Mesenchymal stem cell (in vitro differentiated cells and primary cell): ENCODE data around the gene FMN1.

Experiments
- DNase-seq: peaks from one replicate; pipeline ENCODE4 v3.0.0-alpha.2; 2013
- H2AFZ ChIP-seq: one replicate; pipeline ENCODE4 v1.6.1; 2013; ENCODE audit warnings: low read depth, mild to moderate bottlenecking, control low read depth, inconsistent platforms, low read length, moderate library complexity
- H2AK5ac ChIP-seq: 2 replicates; pipeline ENCODE4 v1.6.1; 2013; ENCODE audit warnings: low read length, moderate library complexity, mild to moderate bottlenecking, inconsistent platforms; ENCODE audit not compliant: severe bottlenecking
- H2BK120ac ChIP-seq: one replicate; pipeline ENCODE4 v1.6.1; 2013; ENCODE audit warnings: low read depth, mild to moderate bottlenecking, inconsistent platforms, low read length, moderate library complexity
- H2BK12ac ChIP-seq, 2 experiments: one replicate each; pipeline ENCODE4 v1.6.1; 2013; ENCODE audit warnings: inconsistent platforms in 2 of 2, low read length in 2 of 2, mild to moderate bottlenecking in 2 of 2, moderate library complexity in 2 of 2, control low read depth in 1 of 2
- H2BK15ac ChIP-seq: one replicate; pipeline ENCODE4 v1.6.1; 2013; ENCODE audit warnings: mild to moderate bottlenecking, low read depth, inconsistent platforms; ENCODE audit not compliant: poor library complexity, severe bottlenecking
- H2BK5ac ChIP-seq: 2 replicates; pipeline ENCODE4 v1.6.1; 2013; ENCODE audit warnings: low read depth, mild to moderate bottlenecking, low read length, control low read depth, inconsistent platforms; ENCODE audit not compliant: poor library complexity, severe bottlenecking
- H3K14ac ChIP-seq, 2 experiments: one replicate each; pipeline ENCODE4 v1.6.1; 2013; ENCODE audit warnings: inconsistent platforms in 2 of 2, low read length in 2 of 2, control low read depth in 1 of 2, mild to moderate bottlenecking in 1 of 2, moderate library complexity in 1 of 2
- H3K18ac ChIP-seq, 2 experiments: one replicate each; pipeline ENCODE4 v1.6.1; 2013; ENCODE audit warnings: inconsistent platforms in 2 of 2, low read length in 2 of 2, control low read depth in 1 of 2, low read depth in 1 of 2, mild to moderate bottlenecking in 1 of 2
- H3K23ac ChIP-seq, 2 experiments: one replicate each; pipeline ENCODE4 v1.6.1; 2013; ENCODE audit warnings: inconsistent platforms in 2 of 2, low read length in 2 of 2, mild to moderate bottlenecking in 2 of 2, moderate library complexity in 2 of 2, control low read depth in 1 of 2
- H3K27ac ChIP-seq: 2 replicates; pipeline ENCODE4 v1.5.1; 2013; ENCODE audit warnings: mild to moderate bottlenecking, moderate library complexity, low read length, control low read depth, inconsistent platforms; ENCODE audit not compliant: poor library complexity, severe bottlenecking
- H3K27me3 ChIP-seq, 2 experiments: 2 replicates each; pipeline versions ENCODE4 v1.6.1 to v1.7.0; 2013; ENCODE audit warnings: low read length in 2 of 2, mild to moderate bottlenecking in 2 of 2, moderate library complexity in 2 of 2, control low read depth in 1 of 2, inconsistent platforms in 1 of 2; ENCODE audit not compliant: control insufficient read depth in 1 of 2, insufficient read depth in 1 of 2
- H3K36me3 ChIP-seq, 2 experiments: 2 replicates each; pipeline versions ENCODE4 v1.6.1 to v1.7.0; 2013; ENCODE audit warnings: low read length in 2 of 2, control low read depth in 1 of 2, inconsistent platforms in 1 of 2, low read depth in 1 of 2, mild to moderate bottlenecking in 1 of 2; ENCODE audit not compliant: insufficient read depth in 2 of 2, control insufficient read depth in 1 of 2
- H3K4ac ChIP-seq, 2 experiments: one replicate each; pipeline ENCODE4 v1.6.1; 2013; ENCODE audit warnings: inconsistent platforms in 2 of 2, low read length in 2 of 2, mild to moderate bottlenecking in 2 of 2, moderate library complexity in 2 of 2, control low read depth in 1 of 2, low read depth in 1 of 2
- H3K4me1 ChIP-seq: 2 replicates; pipeline ENCODE4 v1.6.1; 2013; ENCODE audit warnings: low read depth, low read length, control low read depth; ENCODE audit not compliant: control insufficient read depth, insufficient read depth
- H3K4me2 ChIP-seq: 2 replicates; pipeline ENCODE4 v1.6.1; 2013; ENCODE audit warnings: low read length, mild to moderate bottlenecking, inconsistent platforms; ENCODE audit not compliant: poor library complexity, severe bottlenecking
- H3K4me3 ChIP-seq, 2 experiments: 2 replicates each; pipeline versions ENCODE4 v1.5.1 to v1.7.0; 2013; ENCODE audit warnings: low read length in 2 of 2, mild to moderate bottlenecking in 2 of 2, control low read depth in 1 of 2, low read depth in 1 of 2; ENCODE audit not compliant: insufficient read depth in 1 of 2
- H3K79me1 ChIP-seq: replicated peaks from 2 replicates; pipeline ENCODE4 v1.6.1; 2013; ENCODE audit warnings: mild to moderate bottlenecking, control low read depth, low read length, inconsistent platforms; ENCODE audit not compliant: poor library complexity, severe bottlenecking
- H3K9ac ChIP-seq: 2 replicates; pipeline ENCODE4 v1.7.0; 2013; ENCODE audit warnings: mild to moderate bottlenecking, low read length, moderate library complexity
- H3K9me3 ChIP-seq: 2 replicates; pipeline ENCODE4 v1.7.0; 2013; ENCODE audit warnings: mild to moderate bottlenecking, low read length; ENCODE audit not compliant: control insufficient read depth
- H4K8ac ChIP-seq: one replicate; pipeline ENCODE4 v1.6.1; 2013; ENCODE audit warnings: inconsistent platforms, mild to moderate bottlenecking, low read length, moderate library complexity
- H4K91ac ChIP-seq: one replicate; pipeline ENCODE4 v1.6.1; 2013; ENCODE audit warnings: mild to moderate bottlenecking, low read length, inconsistent platforms
- WGBS: methylation state at CpG from one replicate; pipeline ENCODE4 v1.1.7; 2013; ENCODE audit warnings: mixed read lengths; 5-methylcytosine and 5-hydroxymethylcytosine counted together

Gene FMN1

DNA sequence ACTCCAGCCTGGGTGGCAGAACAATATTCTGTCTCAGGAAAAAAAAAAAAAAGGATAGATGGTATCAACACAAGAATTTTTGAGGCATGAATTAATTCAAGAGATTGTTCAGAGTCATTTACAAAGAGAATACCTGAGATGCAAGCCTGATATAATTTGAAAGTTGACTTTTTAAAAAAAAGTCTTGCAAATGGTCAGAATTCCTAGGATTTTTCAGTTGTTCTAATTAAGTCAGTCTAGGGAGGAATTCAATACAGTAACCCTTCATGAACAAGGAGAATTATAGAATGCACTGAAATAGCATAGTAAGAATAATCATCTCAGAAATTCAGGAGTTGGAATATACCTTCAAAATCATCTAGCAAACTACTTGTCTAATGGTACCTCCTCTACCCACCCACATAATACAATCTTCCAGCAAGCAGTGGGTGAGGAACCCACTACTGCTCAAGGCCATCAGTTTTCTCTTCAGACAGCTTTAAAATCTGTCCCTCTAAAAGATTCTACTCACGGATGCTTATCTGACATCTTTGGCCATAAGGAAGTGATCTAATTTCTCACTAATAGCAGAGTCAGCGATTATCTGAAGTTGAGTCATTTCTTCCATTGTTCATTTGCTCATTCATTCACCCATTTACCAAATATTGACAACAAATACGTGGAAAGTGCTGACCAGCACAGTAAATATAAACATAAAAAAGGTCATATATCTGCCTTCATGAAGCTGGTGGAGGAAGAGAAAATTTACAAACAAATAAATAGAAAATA, 317.1 kb downstream of the FMN1 start:
- Histone ChIP-seq H2AFZ (no peak overlapping the region), H3K9me3 (no peaks in the 10 kb centered on the region), H3K4me3 (no peak overlapping the region), H2BK15ac (no peak overlapping the region), H3K36me3 (no peaks in the 10 kb centered on the region), H3K14ac (no peak overlapping the region), H3K4me1 (no peaks in the 10 kb centered on the region), H3K18ac (no peak overlapping the region), H3K9ac (no peak overlapping the region), H3K23ac (no peak overlapping the region), H4K91ac (no peak overlapping the region), H3K4ac (no peak overlapping the region), H3K27me3 (no peaks in the 10 kb centered on the region), H3K4me2 (no peak overlapping the region), H2BK12ac (no peak overlapping the region), H3K27ac (no peak overlapping the region), H2BK120ac (no peak overlapping the region), H2BK5ac (no peak overlapping the region), H3K79me1 (no peaks in the 10 kb centered on the region), H2AK5ac (no peak overlapping the region), H4K8ac (no peak overlapping the region)
- no peak for DNase-seq
- WGBS = 37% methylated on average over 2 of the region's 3 CpGs

DNA sequence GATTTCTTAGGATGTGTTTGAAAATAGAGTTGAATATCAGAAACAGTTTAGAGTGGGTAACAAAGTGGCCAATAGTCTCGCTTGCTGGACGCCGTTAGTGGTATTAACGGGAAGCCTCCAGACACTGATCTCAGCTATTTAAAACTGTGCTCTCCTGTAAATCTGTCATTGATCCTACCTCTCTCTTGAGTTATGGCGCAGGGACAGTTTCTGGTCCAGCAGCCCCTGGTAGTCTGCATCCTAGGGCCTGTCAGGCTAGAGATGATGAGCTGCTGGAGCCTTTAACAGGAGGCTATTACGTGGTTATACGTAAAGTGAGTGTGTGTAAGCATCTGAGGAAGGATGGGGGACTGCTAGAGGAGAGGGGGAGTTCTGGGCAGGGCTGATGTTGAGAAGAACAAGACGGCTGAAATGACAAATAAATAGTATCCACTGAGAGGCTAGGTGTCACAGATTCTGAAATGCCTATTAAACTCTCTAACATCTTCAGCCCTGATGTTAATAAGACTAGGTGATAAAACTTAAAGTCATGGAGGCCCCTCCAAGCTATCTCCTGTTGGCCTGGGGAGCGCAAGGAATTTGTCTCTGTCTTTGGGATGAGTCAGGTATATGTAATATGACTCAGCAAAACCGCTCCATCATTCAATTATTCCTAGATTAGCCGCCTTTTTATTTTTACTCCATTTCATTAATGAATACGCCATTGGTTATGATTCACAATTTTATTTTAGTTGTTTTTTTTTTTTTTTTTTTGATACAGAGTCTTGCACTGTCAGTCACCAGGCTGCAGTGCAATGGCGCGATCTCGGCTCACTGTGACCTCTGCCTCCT, 321.0 kb downstream of the FMN1 start:
- Histone ChIP-seq H3K27ac (no peak overlapping the region), H2AFZ (no peak overlapping the region), H3K4me3 (no peak overlapping the region), H3K4ac (peak overlapping the region; percentile 71 to 73), H3K18ac (peak overlapping the region; percentile 90 to 94), H2BK12ac (peak overlapping the region; percentile 65 to 99), H2BK5ac (no peak overlapping the region), H3K27me3 (no peaks in the 10 kb centered on the region), H2BK120ac (peak overlapping the region; percentile 4), H4K91ac (peak overlapping the region; percentile 90), H4K8ac (peak overlapping the region; percentile 5), H2BK15ac (no peak overlapping the region), H3K9ac (peak overlapping the region; percentile 17), H3K14ac (no peak overlapping the region), H3K4me2 (no peak overlapping the region), H3K4me1 (peaks cover 2% of the 10 kb centered on the region), H3K23ac (no peak overlapping the region), H2AK5ac (no peak overlapping the region), H3K36me3 (peaks cover 0 to 3% of the 10 kb centered on the region in 2 experiments), H3K79me1 (no peaks in the 10 kb centered on the region), H3K9me3 (no peaks in the 10 kb centered on the region)
- WGBS = 46% methylated on average over 11 of the region's 15 CpGs
- DNase-seq = peak; percentile 64

GRCh38 chr15:32872621-32873283, 321.8 kb downstream of the FMN1 start:
- Histone ChIP-seq H3K27ac (no peak overlapping the region), H2AK5ac (no peak overlapping the region), H3K18ac (peak overlapping the region; percentile 34 to 94), H4K8ac (no peak overlapping the region), H3K9ac (peak overlapping the region; percentile 17), H3K4ac (no peak overlapping the region), H3K14ac (no peak overlapping the region), H3K4me3 (no peak overlapping the region), H2BK12ac (peak overlapping the region in 1 of 2 experiments; percentile 99), H3K4me2 (no peak overlapping the region), H3K36me3 (peaks cover 0 to 3% of the 10 kb centered on the region in 2 experiments), H2AFZ (no peak overlapping the region), H4K91ac (no peak overlapping the region), H2BK120ac (no peak overlapping the region), H2BK5ac (no peak overlapping the region), H3K9me3 (no peaks in the 10 kb centered on the region), H3K4me1 (peaks cover 2% of the 10 kb centered on the region), H2BK15ac (no peak overlapping the region), H3K23ac (no peak overlapping the region), H3K79me1 (no peaks in the 10 kb centered on the region), H3K27me3 (no peaks in the 10 kb centered on the region)
- 0% methylated on average over 1 of the region's 5 CpGs for WGBS
- DNase-seq = peak; percentile 97

DNA sequence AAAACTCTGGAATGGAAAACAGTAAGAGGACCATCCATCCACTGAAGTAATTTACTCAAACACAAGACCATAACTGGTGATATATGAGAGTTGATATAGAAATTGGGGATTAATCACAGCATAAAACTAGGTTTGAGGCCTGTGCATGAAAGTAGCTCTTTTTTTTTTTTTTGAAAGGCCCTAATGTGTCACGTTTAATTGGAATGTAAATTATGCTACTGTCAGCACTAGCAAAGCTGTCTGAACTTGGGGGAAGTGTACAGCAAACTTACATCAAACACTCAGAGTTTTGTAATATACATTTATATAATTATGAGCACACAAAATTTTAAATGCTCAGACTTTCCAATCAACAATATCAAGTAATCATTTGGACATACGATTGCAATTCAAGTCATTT, 322.6 kb downstream of the FMN1 start:
- Histone ChIP-seq H2BK5ac (no peak overlapping the region), H3K27me3 (no peaks in the 10 kb centered on the region), H2AK5ac (no peak overlapping the region), H4K8ac (no peak overlapping the region), H2BK15ac (no peak overlapping the region), H3K9me3 (no peaks in the 10 kb centered on the region), H3K4me2 (no peak overlapping the region), H2BK12ac (peak overlapping the region; percentile 95 to 97), H3K4me3 (no peak overlapping the region), H3K9ac (no peak overlapping the region), H2AFZ (no peak overlapping the region), H3K18ac (peak overlapping the region; percentile 23 to 81), H4K91ac (no peak overlapping the region), H3K14ac (no peak overlapping the region), H3K23ac (no peak overlapping the region), H2BK120ac (peak overlapping the region; percentile 92), H3K4ac (peak overlapping the region in 1 of 2 experiments; percentile 93), H3K27ac (no peak overlapping the region), H3K4me1 (peaks cover 6% of the 10 kb centered on the region), H3K79me1 (no peaks in the 10 kb centered on the region), H3K36me3 (peaks cover 0 to 3% of the 10 kb centered on the region in 2 experiments)
- WGBS = 100% methylated on average over 1 of the region's 2 CpGs
- DNase-seq = no peak
